Endothelial cell of umbilical vein (primary cell): ENCODE results near the gene ACTR3C. TPM values are rescaled to one million over a fixed set of nuclear protein-coding genes. Genes with fewer than 3 reads are reported as not detected.

Experiments
- BruUV-seq: library from RNA; stranded (reverse); fragments of 400-500 nt; replicated peaks from 2 replicates; lab custom pipeline; 2021; lab: Mats Ljungman, UMichigan
- CTCF ChIA-PET: fragments of 300-600, 350-600 bp; sonication (Branson Sonifier 250); formaldehyde crosslinking; loops from one replicate; lab custom pipeline; 2021; ENCODE audit warnings: antibody characterized with exemption, inconsistent platforms; lab: Charles Lee
- POLR2A ChIA-PET: fragments of 300-600, 350-600 bp; sonication (Branson Sonifier 250); formaldehyde crosslinking; loops from one replicate; lab custom pipeline; 2021; ENCODE audit warnings: antibody characterized with exemption, inconsistent platforms; lab: Charles Lee
- DNase-seq: peaks from one replicate; pipeline ENCODE4 v3.0.0-alpha.2; 2011; ENCODE audit warnings: low read depth, low spot score
- FAIRE-seq: peaks from 2 replicates; lab custom pipeline; 2011; peaks lifted over from hg19 to GRCh38; lab: Jason Lieb, UNC
- H2AFZ ChIP-seq: 2 replicates; pipeline ENCODE4 v1.6.0; 2012; ENCODE audit warnings: low read depth, low read length, control low read depth, inconsistent platforms
- H3K27ac ChIP-seq: 2 replicates; pipeline ENCODE4 v1.5.1; 2011; ENCODE audit warnings: low read depth, mild to moderate bottlenecking, control low read depth, low read length, moderate library complexity; ENCODE audit not compliant: insufficient read depth
- H3K27me3 ChIP-seq, 2 experiments: 2 replicates each; pipeline versions ENCODE4 v1.6.0 to v1.6.1; 2011; ENCODE audit warnings: low read length in 2 of 2, mixed read lengths in 1 of 2; ENCODE audit not compliant: control insufficient read depth in 2 of 2, insufficient read depth in 2 of 2
- H3K36me3 ChIP-seq, 2 experiments: 2 replicates in 1 of 2; 3 replicates in 1 of 2; pipeline ENCODE4 v1.5.1; 2011; ENCODE audit warnings: low read length in 2 of 2, mild to moderate bottlenecking in 1 of 2, moderate library complexity in 1 of 2; ENCODE audit not compliant: control insufficient read depth in 2 of 2, insufficient read depth in 2 of 2; ENCODE audit errors: extremely low read depth in 1 of 2
- H3K4me1 ChIP-seq: 3 replicates; pipeline ENCODE4 v1.5.1; 2011; ENCODE audit warnings: mild to moderate bottlenecking, low read length; ENCODE audit not compliant: control insufficient read depth, insufficient read depth; ENCODE audit errors: extremely low read depth
- H3K4me2 ChIP-seq: 2 replicates; pipeline ENCODE4 v1.6.1; 2011; ENCODE audit warnings: low read length, control low read depth, mixed read lengths; ENCODE audit not compliant: insufficient read depth
- H3K4me3 ChIP-seq, 3 experiments: fragments of 200-600 bp in 1 of 3; sonication (generic), shearing (Covaris generic) in 1 of 3; replicated peaks in 1 of 3; 2 replicates each; pipeline ENCODE4 v1.5.1; 2011 to 2016; ENCODE audit warnings: control low read depth in 3 of 3, low read length in 3 of 3, mild to moderate bottlenecking in 2 of 3, inconsistent platforms in 1 of 3, low read depth in 1 of 3, moderate library complexity in 1 of 3; ENCODE audit not compliant: insufficient read depth in 1 of 3
- H3K79me2 ChIP-seq: 2 replicates; pipeline ENCODE4 v1.6.0; 2012; ENCODE audit warnings: low read length, inconsistent platforms; ENCODE audit not compliant: control insufficient read depth, insufficient read depth
- H3K9ac ChIP-seq: replicated peaks from 2 replicates; pipeline ENCODE3; 2011; ENCODE audit warnings: low read length, control low read depth; ENCODE audit not compliant: insufficient read depth; ENCODE audit errors: extremely low read depth
- H3K9me1 ChIP-seq: replicated peaks from 3 replicates; pipeline ENCODE4 v1.6.0; 2011; ENCODE audit warnings: mild to moderate bottlenecking, low read length; ENCODE audit not compliant: control insufficient read depth, insufficient read depth; ENCODE audit errors: extremely low read depth
- H3K9me3 ChIP-seq: replicated peaks from 2 replicates; pipeline ENCODE4 v1.5.1; 2012; ENCODE audit warnings: low read length, inconsistent platforms; ENCODE audit not compliant: control insufficient read depth, insufficient read depth
- H4K20me1 ChIP-seq: replicated peaks from 2 replicates; pipeline ENCODE3; 2011; ENCODE audit warnings: mild to moderate bottlenecking, low read length; ENCODE audit not compliant: control insufficient read depth, insufficient read depth; ENCODE audit errors: extremely low read depth
- CTCF ChIP-seq, 2 donors: IDR thresholded peaks; 1 replicate in 1 of 2; 2 replicates in 1 of 2; pipeline ENCODE4 v1.5.1; 2011; ENCODE audit warnings: low read length in 2 of 2, mild to moderate bottlenecking in 2 of 2, moderate library complexity in 2 of 2, control low read depth in 1 of 2, inconsistent platforms in 1 of 2, low read depth in 1 of 2; ENCODE audit not compliant: insufficient read depth in 1 of 2; ENCODE audit errors: extremely low read depth in 1 of 2
- EZH2 ChIP-seq: IDR thresholded peaks from 2 replicates; pipeline ENCODE4 v1.6.1; 2012; ENCODE audit warnings: borderline replicate concordance, low read depth, mild to moderate bottlenecking, moderate library complexity, low read length, inconsistent platforms; ENCODE audit not compliant: severe bottlenecking
- FOS ChIP-seq: IDR thresholded peaks from 2 replicates; pipeline ENCODE4 v1.6.1; 2011; ENCODE audit warnings: mild to moderate bottlenecking, low read length, moderate library complexity, borderline replicate concordance; ENCODE audit not compliant: insufficient read depth
- GATA2 ChIP-seq: IDR thresholded peaks from 2 replicates; pipeline ENCODE4 v1.7.0; 2011; ENCODE audit warnings: low read depth, mild to moderate bottlenecking, moderate library complexity, mixed read lengths, low read length; ENCODE audit not compliant: insufficient read length, insufficient read depth
- JUN ChIP-seq: IDR thresholded peaks from 2 replicates; pipeline ENCODE4 v1.6.1; 2011; ENCODE audit warnings: borderline replicate concordance, low read depth; ENCODE audit not compliant: insufficient read length, insufficient read depth
- MAX ChIP-seq: IDR thresholded peaks from 2 replicates; pipeline ENCODE4 v1.6.1; 2011; ENCODE audit not compliant: insufficient read depth, insufficient read length
- MYC ChIP-seq: IDR thresholded peaks from one replicate; pipeline ENCODE4 v1.6.1; 2011; ENCODE audit warnings: mild to moderate bottlenecking, low read depth, low read length
- POLR2A ChIP-seq: IDR thresholded peaks from 2 replicates; pipeline ENCODE4 v1.6.1; 2012; ENCODE audit warnings: low read depth, mild to moderate bottlenecking, control low read depth, low read length
- POLR2AphosphoS5 ChIP-seq: IDR thresholded peaks from 2 replicates; pipeline ENCODE4 v1.6.1; 2012; ENCODE audit warnings: low read depth, mild to moderate bottlenecking, control low read depth, low read length, moderate library complexity; ENCODE audit not compliant: insufficient read depth
- dilution Hi-C: fragments of 300-500 bp; cut with MboI; formaldehyde crosslinking; loops from one replicate; pipeline ENCODE4 v1.15.0; 2019; ENCODE audit warnings: low sequenced_read_pairs; ENCODE audit not compliant: extremely low pct_ligation_motif_present
- intact Hi-C: fragments of 100-400 bp; cut with micrococcal nuclease; formaldehyde crosslinking; loops from one replicate; pipeline ENCODE4 v1.10.0; 2022
- polyA plus RNA-seq, 4 experiments: library from polyadenylated mRNA; depleted of rRNA in 3 of 4; stranded (reverse) in 3 of 4; unstranded in 1 of 4; fragments of >200 nt; gene quantifications; 2 replicates each; pipeline versions ENCODE4 v1.2.1 to v1.2.3, GENCODE V29; 2011 to 2012; ENCODE audit warnings: missing spikeins in 1 of 4
- total RNA-seq: library from RNA; stranded (reverse); gene quantifications from 2 replicates; pipeline ENCODE4 v1.2.3, GENCODE V29; 2021

ACTR3C gene
- total and polyA plus RNA-seq, 2 donors (not counting 3 experiments of a cell fraction or from before 2014, with no cell fraction given) = 0.33 TPM; not detected in 1

- DNase-seq (peak; percentile 76), FAIRE-seq (peak; percentile 79)
- H3K79me2 ChIP-seq = peaks cover 45% of the 10 kb centered on the region
- peak within 1 kb of the TSS; percentile 76 for H2AFZ ChIP-seq
- peak within 1 kb of the TSS; percentile 57 for H3K27ac ChIP-seq
- H3K9ac ChIP-seq = peak within 1 kb of the TSS; percentile 84
- TF ChIP-seq MAX = peak; percentile 80
- TF ChIP-seq MYC = no peak
- peak; percentile 78 for TF ChIP-seq POLR2AphosphoS5
- dilution Hi-C loops (no loop called here), intact Hi-C loops (loop anchor here (5.0 kb wide), 2 partner anchors 264 to 624 kb away; partner anchors contain the start of genes GIMAP6 and NOS3)
- peaks cover 9 to 28% of the 10 kb centered on the region in 2 experiments for H3K36me3 ChIP-seq
- H3K9me1 ChIP-seq = no peaks in the 10 kb centered on the region
- ChIA-PET POLR2A (interaction anchor here (2.4 kb wide), 1 partner anchor 10 kb away, joined by 13 read pairs; the partner anchor contains the start of gene ZNF775), CTCF (interaction anchor here (0.6 to 2.5 kb wide), 7 partner anchors 10 to 1221 kb away, joined by 3 to 16 read pairs (median 6); partner anchors contain the start of gene ZNF775)
- TSS peak; percentile 55 for BruUV-seq
- peaks cover 26% of the 10 kb centered on the region for H3K4me1 ChIP-seq
- no peaks in the 10 kb centered on the region for H3K27me3 ChIP-seq
- no peaks in the 10 kb centered on the region for H4K20me1 ChIP-seq
- peak within 1 kb of the TSS; percentile 49 to 79 (median 62) for H3K4me3 ChIP-seq
- peak within 1 kb of the TSS; percentile 78 for H3K4me2 ChIP-seq
- no peaks in the 10 kb centered on the region for H3K9me3 ChIP-seq
Observed at GRCh38 chr7:150368096-150368883, 44.9 kb upstream of the ACTR3C start, which contains the start of gene REPIN1. Gene REPIN1, plus strand, starts transcription at chr7:150368822. Its CDS starts 890 bp downstream, at chr7:150369712.

GRCh38 chr7:150367677-150368095 is 44.3 kb upstream of the ACTR3C start:
- Histone ChIP-seq H3K9me3 (no peaks in the 10 kb centered on the region), H3K27ac (peak overlapping the region; percentile 57), H3K36me3 (peaks cover 9 to 22% of the 10 kb centered on the region in 2 experiments), H4K20me1 (no peaks in the 10 kb centered on the region), H3K4me2 (peak overlapping the region; percentile 78), H3K9me1 (no peaks in the 10 kb centered on the region), H3K27me3 (no peaks in the 10 kb centered on the region), H2AFZ (peak overlapping the region; percentile 76), H3K4me3 (peak overlapping the region in 1 of 3 experiments; percentile 79), H3K4me1 (peaks cover 26% of the 10 kb centered on the region), H3K79me2 (peaks cover 39% of the 10 kb centered on the region), H3K9ac (peak overlapping the region; percentile 84)
- dilution Hi-C loops = no loop called here
- TF ChIP-seq MYC (no peak), EZH2 (no peak), POLR2AphosphoS5 (no peak), MAX (no peak), CTCF (IDR thresholded peaks at IDR 0.05; ENCODE audit: extremely low read depth in 1 of 2, insufficient read depth in 1 of 2, low read depth in 1 of 2, low read length in 2 of 2) (no peak), POLR2A (no peak), GATA2 (no peak), FOS (peak; percentile 36), JUN (no peak)
- intact Hi-C loops = loop anchor here (5.0 kb wide), 2 partner anchors 265 to 625 kb away; partner anchors contain the start of genes GIMAP6 and NOS3
- BruUV-seq = no TSS peak
- FAIRE-seq (no peak), DNase-seq (no peak)
- CTCF ChIA-PET = interaction anchor here (0.6 to 2.1 kb wide), 3 partner anchors 13 to 1221 kb away, joined by 3 to 8 read pairs (median 3); no protein-coding TSS in a partner anchor
- POLR2A ChIA-PET = no interaction called here
